GM23248 (cell line): ENCODE data around the gene C1orf167. TPM values are rescaled to one million over a fixed set of nuclear protein-coding genes. Genes with fewer than 3 reads are reported as not detected.

Experiments used
- DNase-seq: peaks from one replicate; pipeline ENCODE4 v3.0.0-alpha.2; 2015
- H2AFZ ChIP-seq: fragments of 200-600 bp; sonication (generic); 2 replicates; pipeline ENCODE4 v1.6.1; 2016; ENCODE audit warnings: antibody characterized with exemption
- H3F3A ChIP-seq: fragments of 200-600 bp; sonication (generic); 2 replicates; pipeline ENCODE4 v1.6.1; 2016; ENCODE audit warnings: mild to moderate bottlenecking, antibody characterized with exemption, mixed run types; ENCODE audit not compliant: insufficient read depth
- H3K27ac ChIP-seq: fragments of 200-600 bp; sonication (generic); 2 replicates; pipeline ENCODE4 v1.5.1; 2016; ENCODE audit warnings: mild to moderate bottlenecking
- H3K27me3 ChIP-seq: fragments of 200-600 bp; sonication (generic); replicated peaks from 2 replicates; pipeline ENCODE4 v1.6.1; 2016; ENCODE audit warnings: mild to moderate bottlenecking; ENCODE audit not compliant: insufficient read depth
- H3K36me3 ChIP-seq: fragments of 200-600 bp; sonication (generic); 2 replicates; pipeline ENCODE4 v1.6.1; 2016; ENCODE audit warnings: low read depth, mild to moderate bottlenecking
- H3K4me1 ChIP-seq: fragments of 200-600 bp; sonication (generic); 2 replicates; pipeline ENCODE4 v1.6.1; 2016; ENCODE audit warnings: mild to moderate bottlenecking; ENCODE audit not compliant: insufficient read depth
- H3K4me2 ChIP-seq: fragments of 200-600 bp; sonication (generic); one replicate; pipeline ENCODE4 v1.6.1; 2016; ENCODE audit warnings: mild to moderate bottlenecking; ENCODE audit not compliant: unreplicated experiment
- H3K4me3 ChIP-seq: fragments of 200-600 bp; sonication (generic); 2 replicates; pipeline ENCODE4 v1.5.1; 2016; ENCODE audit warnings: mild to moderate bottlenecking
- H3K79me2 ChIP-seq: fragments of 200-600 bp; sonication (generic); 2 replicates; pipeline ENCODE4 v1.6.1; 2016; ENCODE audit warnings: mild to moderate bottlenecking; ENCODE audit not compliant: insufficient read depth
- H3K9ac ChIP-seq: fragments of 200-600 bp; sonication (generic); 2 replicates; pipeline ENCODE4 v1.6.1; 2016; ENCODE audit warnings: mild to moderate bottlenecking
- H3K9me2 ChIP-seq: fragments of 200-600 bp; sonication (generic); 2 replicates; pipeline ENCODE4 v1.6.1; 2016; ENCODE audit warnings: mixed run types, mild to moderate bottlenecking, moderate library complexity; ENCODE audit not compliant: insufficient read depth
- H3K9me3 ChIP-seq: fragments of 200-600 bp; sonication (generic); one replicate; pipeline ENCODE4 v1.6.1; 2017; ENCODE audit warnings: low read depth
- H4K20me1 ChIP-seq: fragments of 200-600 bp; sonication (generic); 2 replicates; pipeline ENCODE4 v1.6.0; 2016; ENCODE audit not compliant: insufficient read depth
- EZH2 ChIP-seq: fragments of 200-600 bp; sonication (generic); IDR thresholded peaks from 2 replicates; pipeline ENCODE4 v1.6.1; 2018; ENCODE audit warnings: antibody characterized with exemption, mild to moderate bottlenecking; ENCODE audit not compliant: insufficient read depth, poor library complexity, severe bottlenecking
- EZH2phosphoT487 ChIP-seq: fragments of 200-600 bp; sonication (generic); IDR thresholded peaks from 2 replicates; pipeline ENCODE4 v1.6.1; 2018; ENCODE audit warnings: antibody characterized with exemption, moderate library complexity, mild to moderate bottlenecking, low read depth; ENCODE audit not compliant: insufficient read depth
- WGBS, 2 experiments: methylation state at CpG; one replicate each; pipeline ENCODE4 v1.1.6; 2015 to 2017; ENCODE audit warnings: low lambda C conversion rate in 2 of 2, low coverage in 1 of 2; ENCODE audit errors: missing lambda C conversion rate in 2 of 2; 5-methylcytosine and 5-hydroxymethylcytosine counted together
- in situ Hi-C: fragments of 300-500 bp; cut with MboI; formaldehyde crosslinking; loops from 2 replicates; pipeline ENCODE4 v1.15.0; 2020
- polyA plus RNA-seq: library from polyadenylated mRNA; unstranded; fragments of >200 nt; fragmentation: Nextera tagmentation; extraction: Ambion mirVana; gene quantifications from 2 replicates; pipeline ENCODE4 v1.2.1, GENCODE V29; 2016
- total RNA-seq: library from RNA; depleted of rRNA; stranded (reverse); fragments of >200 nt; shearing (Covaris generic); gene quantifications from 2 replicates; pipeline ENCODE4 v1.2.3, GENCODE V29; 2014

Gene C1orf167
- total and polyA plus RNA-seq, 2 experiments from 2014 or later = 0.43 TPM; not detected in 1

GRCh38 chr1:11784993-11785769 lies 23.2 kb downstream of the C1orf167 start:
- H3K4me1 ChIP-seq = peaks cover 12% of the 10 kb centered on the region
- no peak for TF ChIP-seq EZH2phosphoT487
- no peak for TF ChIP-seq EZH2
- 10 to 14% methylated on average over 23 to 26 of the region's 30 CpGs for WGBS, 2 experiments
- H3K36me3 ChIP-seq = no peaks in the 10 kb centered on the region
- DNase-seq = peak; percentile 62
- H3K79me2 ChIP-seq = no peaks in the 10 kb centered on the region
- H3K9me2 ChIP-seq = no peaks in the 10 kb centered on the region
- in situ Hi-C loops = no loop called here
- H2AFZ ChIP-seq = peak overlapping the region; percentile 60
- no peak overlapping the region for H3K27ac ChIP-seq
- no peaks in the 10 kb centered on the region for H3K9me3 ChIP-seq
- peak overlapping the region; percentile 27; the same call in 1 of the 2 replicates for H3K9ac ChIP-seq
- H3K27me3 ChIP-seq = no peaks in the 10 kb centered on the region
- H3K4me3 ChIP-seq = peak overlapping the region; percentile 60
- H3K4me2 ChIP-seq = peak overlapping the region; percentile 66
- H4K20me1 ChIP-seq = no peaks in the 10 kb centered on the region
- no peaks in the 10 kb centered on the region for H3F3A ChIP-seq

DNA sequence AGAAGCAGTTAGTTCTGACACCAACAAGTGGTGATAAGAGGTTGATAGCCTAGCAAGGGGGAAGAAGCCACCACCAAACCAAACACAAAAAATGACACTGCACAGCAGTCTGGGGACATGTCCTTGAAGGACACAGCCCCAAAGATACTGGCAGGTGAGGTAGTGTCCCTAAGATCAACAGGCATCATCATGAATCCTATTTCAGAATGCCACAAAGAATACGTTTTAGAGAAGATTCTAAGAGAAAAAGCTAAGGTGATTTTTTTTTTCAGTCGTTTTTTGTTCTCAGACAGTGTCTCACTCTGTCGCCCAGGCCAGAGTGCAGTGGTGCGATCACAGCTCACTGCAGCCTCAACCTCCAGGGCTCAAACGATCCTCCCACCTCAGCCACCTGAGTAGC lies 24.2 kb downstream of the C1orf167 start:
- Histone ChIP-seq H3K9ac (no peak overlapping the region), H3K9me2 (no peaks in the 10 kb centered on the region), H2AFZ (no peak overlapping the region), H3K79me2 (no peaks in the 10 kb centered on the region), H3K27ac (no peak overlapping the region), H4K20me1 (no peaks in the 10 kb centered on the region), H3K27me3 (no peaks in the 10 kb centered on the region), H3K36me3 (no peaks in the 10 kb centered on the region), H3K4me1 (peaks cover 21% of the 10 kb centered on the region), H3K4me3 (no peak overlapping the region), H3K4me2 (no peak overlapping the region), H3F3A (no peaks in the 10 kb centered on the region), H3K9me3 (no peaks in the 10 kb centered on the region)
- 39% methylated on average over 5 of the region's 5 CpGs for WGBS, 2 experiments
- in situ Hi-C loops = no loop called here
- TF ChIP-seq EZH2phosphoT487 = no peak
- TF ChIP-seq EZH2 = no peak
- DNase-seq = no peak

DNA sequence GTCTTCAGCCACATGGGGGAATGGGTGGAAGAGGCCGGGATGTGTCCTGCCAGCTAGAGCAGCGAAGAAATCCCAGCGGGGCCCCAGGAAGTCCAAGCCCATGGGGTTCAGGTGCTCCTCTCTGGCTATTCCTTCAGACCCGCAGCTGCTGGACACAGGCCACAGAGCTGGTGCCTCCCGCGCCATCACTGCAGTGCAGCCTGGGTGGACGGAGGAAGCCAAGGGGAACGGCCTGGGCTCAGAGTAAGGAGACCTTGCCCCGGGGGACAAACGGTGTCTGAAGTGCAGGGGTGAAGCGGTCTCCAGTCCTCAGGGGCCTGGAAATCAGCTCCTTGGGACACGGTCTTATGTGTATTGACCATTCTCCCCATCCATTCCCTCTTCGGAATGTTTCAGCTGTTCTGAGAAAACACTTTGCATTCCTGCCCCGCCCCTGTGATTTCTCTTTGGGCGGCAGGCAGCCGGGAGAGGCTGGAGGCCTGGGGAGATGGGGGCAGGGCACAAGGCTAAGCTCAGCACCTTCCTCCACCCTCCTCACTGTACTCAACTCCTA lies 25.3 kb downstream of the C1orf167 start:
- TF ChIP-seq EZH2phosphoT487 = no peak
- TF ChIP-seq EZH2 = no peak
- no peaks in the 10 kb centered on the region for H3K36me3 ChIP-seq
- peak; percentile 68 for DNase-seq
- 6 to 7% methylated on average over 15 to 16 of the region's 16 CpGs for whole genome bisulfite sequencing, 2 experiments
- H2AFZ ChIP-seq = peak overlapping the region; percentile 53
- peak overlapping the region; percentile 65 for H3K4me2 ChIP-seq
- in situ Hi-C loops = no loop called here
- no peaks in the 10 kb centered on the region for H3K79me2 ChIP-seq
- peaks cover 28% of the 10 kb centered on the region for H3K4me1 ChIP-seq
- no peaks in the 10 kb centered on the region for H3K9me3 ChIP-seq
- no peak overlapping the region for H3K9ac ChIP-seq
- H3F3A ChIP-seq = no peaks in the 10 kb centered on the region
- no peaks in the 10 kb centered on the region for H3K27me3 ChIP-seq
- no peaks in the 10 kb centered on the region for H4K20me1 ChIP-seq
- H3K9me2 ChIP-seq = no peaks in the 10 kb centered on the region
- no peak overlapping the region for H3K4me3 ChIP-seq
- peak overlapping the region; percentile 19 for H3K27ac ChIP-seq

DNA sequence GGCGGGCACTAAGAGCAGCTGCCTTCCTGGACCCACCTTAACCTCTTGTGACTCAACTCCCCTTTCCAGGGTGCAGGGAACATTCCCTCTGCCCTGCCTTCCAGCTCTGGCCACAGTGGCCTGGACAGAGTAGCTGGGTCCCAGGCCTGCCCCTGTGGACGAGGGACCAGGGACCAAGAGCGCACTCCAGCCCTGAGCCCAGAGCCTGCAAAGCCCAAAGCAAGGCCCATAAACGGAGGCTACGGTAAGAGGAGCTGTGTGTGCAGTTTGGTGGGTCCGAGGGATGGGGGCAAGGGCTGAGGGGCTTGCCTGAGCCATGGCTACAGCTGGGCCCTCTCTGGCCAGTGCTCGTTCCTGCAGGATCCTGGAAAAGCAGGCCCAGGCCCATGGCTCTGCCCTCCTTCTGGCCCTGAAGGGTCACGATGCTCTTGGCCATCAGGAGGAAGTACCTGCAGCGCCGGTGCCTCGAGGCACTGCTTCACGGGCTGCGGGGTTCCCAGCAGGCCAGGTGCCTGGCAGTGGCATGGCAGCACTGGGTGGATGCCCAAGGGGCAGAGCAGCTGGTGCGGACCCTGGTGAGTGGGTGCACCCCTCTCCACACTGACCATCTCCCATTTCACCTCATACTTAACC lies 25.9 kb downstream of the C1orf167 start:
- no peak for TF ChIP-seq EZH2phosphoT487
- no peak for TF ChIP-seq EZH2
- in situ Hi-C loops = no loop called here
- H3K4me2 ChIP-seq = peak overlapping the region; percentile 65
- H3F3A ChIP-seq = no peaks in the 10 kb centered on the region
- H3K36me3 ChIP-seq = no peaks in the 10 kb centered on the region
- WGBS, 2 experiments = 75 to 79% methylated on average over 13 to 14 of the region's 14 CpGs
- H3K27me3 ChIP-seq = no peaks in the 10 kb centered on the region
- peak overlapping the region; percentile 19 for H3K27ac ChIP-seq
- H3K79me2 ChIP-seq = no peaks in the 10 kb centered on the region
- no peak overlapping the region for H3K4me3 ChIP-seq
- H3K9me3 ChIP-seq = no peaks in the 10 kb centered on the region
- no peak overlapping the region for H3K9ac ChIP-seq
- H2AFZ ChIP-seq = peak overlapping the region; percentile 53
- no peaks in the 10 kb centered on the region for H4K20me1 ChIP-seq
- H3K4me1 ChIP-seq = peaks cover 28% of the 10 kb centered on the region
- no peaks in the 10 kb centered on the region for H3K9me2 ChIP-seq
- no peak for DNase-seq
